Body of pancreas (tissue), 4 donors: ENCODE data around the gene PSMD1. TPM values are rescaled to one million over a fixed set of nuclear protein-coding genes. Genes with fewer than 3 reads are reported as not detected.
A peak's percentile ranks its signal among the peaks of the same experiment; 100 is the strongest.

Experiments
- ATAC-seq: fragments of 150-250 bp; one replicate; pipeline ENCODE4 v1.9.1; 2016
- DNase-seq, 4 donors: peaks; one replicate each; pipeline ENCODE4 v3.0.0-alpha.2; 2019
- H3K27ac ChIP-seq, 4 donors: fragments of 200-600 bp; sonication (generic); 1 replicate in 3 of 4; 2 replicates in 1 of 4; pipeline versions ENCODE4 v1.5.1 to v1.6.1; 2016 to 2019; ENCODE audit warnings: mild to moderate bottlenecking in 1 of 4, mixed read lengths in 1 of 4, moderate library complexity in 1 of 4
- H3K27me3 ChIP-seq, 2 donors: fragments of 200-600 bp; sonication (generic); one replicate each; pipeline ENCODE4 v1.6.0; 2016; ENCODE audit warnings: mild to moderate bottlenecking in 1 of 2
- H3K36me3 ChIP-seq, 2 donors: fragments of 200-600 bp; sonication (generic); replicated peaks in 1 of 2; 2 replicates each; pipeline ENCODE4 v1.5.1; 2016; ENCODE audit warnings: low read depth in 2 of 2; ENCODE audit not compliant: insufficient read depth in 1 of 2
- H3K4me1 ChIP-seq: fragments of 200-600 bp; sonication (generic); one replicate; pipeline ENCODE4 v1.6.0; 2016
- H3K4me3 ChIP-seq, 2 donors: fragments of 200-600 bp; sonication (generic); 1 replicate in 1 of 2; 2 replicates in 1 of 2; pipeline ENCODE4 v1.5.1; 2016 to 2019
- H3K9me3 ChIP-seq, 3 donors: fragments of 200-600 bp; sonication (generic); 1 replicate in 2 of 3; 2 replicates in 1 of 3; pipeline ENCODE4 v1.5.1; 2016
- POLR2A ChIP-seq, 3 donors: fragments of 450-650 bp; IDR thresholded peaks; one replicate each; pipeline ENCODE4 v1.6.1; 2016; ENCODE audit warnings: antibody characterized with exemption in 3 of 3, mild to moderate bottlenecking in 2 of 3
- WGBS, 2 donors: methylation state at CpG; one replicate each; pipeline ENCODE4 v1.1.5; 2017; 5-methylcytosine and 5-hydroxymethylcytosine counted together
- intact Hi-C: fragments of 100-400 bp; cut with DNase I; formaldehyde crosslinking; loops from one replicate; pipeline ENCODE4 v1.15.1; 2023
- total RNA-seq, 2 donors: library from RNA; depleted of rRNA; stranded (reverse); fragments of >200 nt; gene quantifications; one replicate each; pipeline ENCODE4 v1.1.0, GENCODE V29; 2016
- TF ChIP-seq, protein P1 (sequence below), 7 experiments: fragments of 450-650 bp in 4 of 7; fragments of 200-600 bp in 3 of 7; sonication (generic) in 3 of 7; IDR thresholded peaks; one replicate each; pipeline ENCODE4 v1.5.1; 2016 to 2019; ENCODE audit warnings: antibody characterized with exemption in 7 of 7

PSMD1 gene
- total RNA-seq, 2 donors from 2014 or later, result 20.5 to 27.4 TPM

DNA sequence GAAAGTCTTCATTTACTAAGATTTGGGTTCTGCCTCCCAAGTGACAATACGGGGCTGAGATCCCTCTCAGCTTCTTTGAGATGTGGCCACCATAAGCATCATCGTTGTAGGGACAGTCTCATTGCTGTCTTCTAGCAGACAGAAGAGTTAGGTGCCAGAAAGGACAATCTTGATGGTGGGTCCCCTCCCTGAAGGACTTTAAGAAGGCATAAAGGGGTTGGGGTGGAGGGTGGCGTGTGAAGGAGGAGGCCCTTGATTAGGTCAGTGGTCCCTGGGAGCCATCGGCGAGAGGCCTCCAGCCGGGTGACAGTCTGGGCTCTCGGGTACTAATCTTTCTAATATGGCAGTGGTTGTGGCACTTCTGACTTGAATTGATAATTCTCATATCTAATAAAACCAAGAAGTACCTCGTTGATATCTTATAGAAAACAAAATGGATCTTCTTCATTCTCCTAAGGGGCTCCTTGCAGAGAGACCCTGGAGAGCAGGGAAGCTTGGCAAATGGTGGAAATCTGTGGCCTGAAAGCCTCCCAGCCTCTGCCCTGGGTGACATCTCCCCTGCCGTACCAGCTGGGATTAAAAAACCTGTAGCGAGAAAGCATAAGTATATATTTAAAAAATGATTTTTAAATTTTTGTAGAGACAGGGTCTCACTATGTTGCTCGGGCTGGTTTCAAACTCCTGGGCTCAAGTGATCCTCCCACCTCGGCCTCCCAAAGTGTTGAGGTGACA is 7.2 kb upstream of the PSMD1 start:
- intact Hi-C loops, result no loop called here
- ATAC-seq (no peak), DNase-seq (no peak)
- no peak for TF ChIP-seq POLR2A (IDR thresholded peaks at IDR 0.05)
- TF ChIP-seq, protein P1, sequence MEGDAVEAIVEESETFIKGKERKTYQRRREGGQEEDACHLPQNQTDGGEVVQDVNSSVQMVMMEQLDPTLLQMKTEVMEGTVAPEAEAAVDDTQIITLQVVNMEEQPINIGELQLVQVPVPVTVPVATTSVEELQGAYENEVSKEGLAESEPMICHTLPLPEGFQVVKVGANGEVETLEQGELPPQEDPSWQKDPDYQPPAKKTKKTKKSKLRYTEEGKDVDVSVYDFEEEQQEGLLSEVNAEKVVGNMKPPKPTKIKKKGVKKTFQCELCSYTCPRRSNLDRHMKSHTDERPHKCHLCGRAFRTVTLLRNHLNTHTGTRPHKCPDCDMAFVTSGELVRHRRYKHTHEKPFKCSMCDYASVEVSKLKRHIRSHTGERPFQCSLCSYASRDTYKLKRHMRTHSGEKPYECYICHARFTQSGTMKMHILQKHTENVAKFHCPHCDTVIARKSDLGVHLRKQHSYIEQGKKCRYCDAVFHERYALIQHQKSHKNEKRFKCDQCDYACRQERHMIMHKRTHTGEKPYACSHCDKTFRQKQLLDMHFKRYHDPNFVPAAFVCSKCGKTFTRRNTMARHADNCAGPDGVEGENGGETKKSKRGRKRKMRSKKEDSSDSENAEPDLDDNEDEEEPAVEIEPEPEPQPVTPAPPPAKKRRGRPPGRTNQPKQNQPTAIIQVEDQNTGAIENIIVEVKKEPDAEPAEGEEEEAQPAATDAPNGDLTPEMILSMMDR (IDR thresholded peaks at IDR 0.05), result no peak
- Histone ChIP-seq H3K36me3 (no peaks in the 10 kb centered on the region), H3K27me3 (no peaks in the 10 kb centered on the region), H3K4me3 (no peak overlapping the region), H3K9me3 (no peaks in the 10 kb centered on the region), H3K27ac (peak overlapping the region; percentile 62 to 88 (median 70)), H3K4me1 (peaks cover 58% of the 10 kb centered on the region)
- WGBS, 2 donors, result 62 to 65% methylated on average over 12 of the region's 12 CpGs

DNA sequence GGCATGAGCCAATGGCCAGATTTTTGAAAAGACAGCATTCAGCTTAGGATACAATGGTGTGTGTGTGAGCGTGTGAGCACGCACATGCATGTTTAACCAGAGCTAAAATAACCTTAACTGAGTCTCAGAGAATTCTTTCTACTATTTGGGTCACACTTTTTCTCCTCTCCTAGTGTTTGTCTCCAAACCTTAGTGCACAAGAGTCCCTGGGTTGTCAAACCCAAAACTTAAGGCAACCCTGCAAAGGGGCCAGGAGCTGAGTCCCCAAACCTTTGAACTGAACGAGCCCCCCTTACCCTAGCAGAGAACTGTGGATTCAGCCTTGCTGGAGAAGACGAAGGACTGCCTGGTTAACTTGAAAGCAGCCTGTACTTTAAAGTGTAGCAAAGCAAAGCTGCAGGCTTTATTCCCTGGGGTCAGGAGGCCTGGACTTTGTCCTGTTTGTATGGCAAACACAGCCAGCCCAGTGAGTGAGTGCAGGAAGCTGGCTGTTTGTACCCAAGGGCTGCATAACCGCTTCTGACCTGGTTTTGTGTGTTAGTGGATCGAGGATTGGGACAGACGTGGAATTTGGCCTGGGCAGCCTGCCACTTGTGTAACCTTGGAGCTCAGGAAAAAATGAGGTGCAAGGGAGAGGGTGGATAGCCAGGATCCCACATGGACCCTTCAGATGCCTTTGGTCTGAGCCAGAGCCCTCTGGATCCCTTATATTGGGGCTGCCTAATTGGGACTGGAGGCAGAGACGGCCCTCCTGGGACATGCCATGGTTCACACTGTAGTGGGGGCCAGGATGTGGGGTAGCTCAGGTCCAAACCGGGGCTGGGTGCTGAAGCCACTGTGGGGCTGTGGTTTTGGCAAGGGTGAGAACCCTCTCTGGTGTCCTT is 6.4 kb upstream of the PSMD1 start:
- no peaks in the 10 kb centered on the region for H3K36me3 ChIP-seq
- DNase-seq (peak; percentile 86 to 93 (median 92)), ATAC-seq (peak; percentile 86)
- intact Hi-C loops, result no loop called here
- WGBS, 2 donors, result 4 to 13% methylated on average over 4 to 9 of the region's 9 CpGs
- TF ChIP-seq, protein P1 (IDR thresholded peaks at IDR 0.05), result peak in 1 of 7 experiments; percentile 13
- TF ChIP-seq POLR2A (IDR thresholded peaks at IDR 0.05), result peak; percentile 8 to 52 (median 50)
- H3K27me3 ChIP-seq, result no peaks in the 10 kb centered on the region
- H3K27ac ChIP-seq, result peak overlapping the region; percentile 62 to 88 (median 70)
- H3K4me3 ChIP-seq, result no peak overlapping the region
- peaks cover 58% of the 10 kb centered on the region for H3K4me1 ChIP-seq
- H3K9me3 ChIP-seq, result no peaks in the 10 kb centered on the region

DNA sequence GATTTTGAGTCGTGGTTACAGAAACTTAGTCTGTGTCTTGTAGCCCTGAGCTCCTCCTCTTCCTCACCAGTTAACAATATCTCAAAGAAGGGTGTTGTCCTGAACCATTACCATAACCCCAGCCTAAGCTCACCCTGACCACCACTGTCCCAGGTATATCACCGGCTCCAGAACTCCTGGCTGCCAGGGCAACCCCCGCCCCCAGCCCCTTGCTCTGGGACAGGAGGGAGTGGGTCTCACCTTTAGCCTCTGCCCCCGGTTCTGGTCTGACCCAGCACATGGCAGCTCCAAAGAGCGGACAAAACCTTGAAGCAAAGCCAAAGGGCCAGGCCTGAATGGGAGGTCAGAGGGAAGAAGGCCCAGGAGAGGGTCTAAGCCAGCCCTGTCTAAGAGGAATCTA is 5.6 kb upstream of the PSMD1 start:
- Histone ChIP-seq H3K27me3 (no peaks in the 10 kb centered on the region), H3K4me1 (peaks cover 59% of the 10 kb centered on the region), H3K9me3 (no peaks in the 10 kb centered on the region), H3K4me3 (no peak overlapping the region), H3K36me3 (no peaks in the 10 kb centered on the region), H3K27ac (peak overlapping the region; percentile 62 to 88 (median 70))
- WGBS, 2 donors, result 47 to 48% methylated on average over 5 of the region's 5 CpGs
- intact Hi-C loops, result no loop called here
- TF ChIP-seq, protein P1 (IDR thresholded peaks at IDR 0.05), result no peak
- TF ChIP-seq POLR2A (IDR thresholded peaks at IDR 0.05), result no peak
- no peak for DNase-seq
- ATAC-seq, result no peak

DNA sequence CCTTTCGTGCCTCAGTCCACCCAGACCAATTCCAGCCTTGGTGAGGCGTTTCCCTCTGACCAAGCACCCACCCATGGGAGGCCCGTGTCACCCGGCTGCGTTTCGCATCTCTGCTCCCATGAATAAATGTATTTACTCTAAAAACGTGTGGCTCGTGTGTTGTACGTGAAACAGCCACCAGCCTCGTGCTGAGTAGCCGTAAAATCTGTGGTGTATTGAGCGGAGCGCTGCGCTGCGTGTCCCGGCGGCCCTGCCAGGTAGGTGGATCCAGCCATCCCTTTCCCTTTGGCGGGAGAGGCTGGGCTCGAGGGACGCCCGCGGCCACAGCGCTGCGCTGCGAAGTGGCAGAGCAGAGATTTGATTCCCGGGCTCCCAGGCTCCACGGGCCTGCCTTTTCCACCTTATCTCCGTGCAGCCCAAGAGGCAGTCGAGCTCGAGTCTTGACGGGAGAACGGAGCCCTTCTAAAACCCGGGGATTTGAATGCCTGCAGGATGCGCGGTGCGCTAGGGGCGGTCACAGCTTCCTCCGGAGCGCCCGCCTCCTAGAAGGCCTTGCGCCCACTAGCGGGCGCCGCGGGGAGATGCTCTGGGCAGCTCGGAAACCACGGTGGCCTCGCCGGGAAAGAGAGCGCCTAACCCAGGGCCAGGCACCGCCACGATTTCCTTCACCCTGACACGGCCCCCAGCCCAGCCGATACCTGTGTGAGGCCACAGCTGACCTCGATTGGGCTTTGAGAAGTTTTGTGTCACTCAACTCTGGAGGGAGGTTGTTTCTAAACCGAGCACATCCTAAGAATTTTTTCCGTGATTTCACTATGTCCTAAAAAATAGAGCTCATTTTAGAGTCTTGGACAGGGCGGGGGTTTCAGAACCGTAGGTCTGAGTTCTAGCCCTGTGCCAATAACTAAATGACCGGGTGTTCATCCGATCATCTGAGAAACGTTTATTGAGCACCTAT is 3.9 kb upstream of the PSMD1 start:
- DNase-seq, result peak; percentile 82 to 86 (median 83)
- 4 to 15% methylated on average over 18 to 61 of the region's 62 CpGs for whole genome bisulfite sequencing, 2 donors
- Histone ChIP-seq H3K36me3 (no peaks in the 10 kb centered on the region), H3K27me3 (no peaks in the 10 kb centered on the region), H3K9me3 (no peaks in the 10 kb centered on the region), H3K27ac (peak overlapping the region; percentile 32 to 88 (median 44)), H3K4me3 (peak overlapping the region in 1 of 2 donors; percentile 17), H3K4me1 (peaks cover 57% of the 10 kb centered on the region)
- ATAC-seq, result peak; percentile 61
- intact Hi-C loops, result no loop called here
- TF ChIP-seq POLR2A (IDR thresholded peaks at IDR 0.05), result peak in 2 of 3 donors; percentile 20 to 39
- TF ChIP-seq, protein P1 (IDR thresholded peaks at IDR 0.05), result peak; percentile 91 to 94 (median 93)
